ENCODE measurements around the gene SLC6A12.
"Not testable (repeated sequence)": the region's sequence is repeated elsewhere in the genome, so short reads cannot be mapped to it uniquely, and the experiment has no call there.

Gene SLC6A12

GRCh38 chr12:214003-214741, at the start of gene SLC6A12:
TSS of gene SLC6A12 (minus strand) at chr12:214157. CDS start at chr12:209986, 4,171 bp downstream.
- DNase-seq: no peak

- DNase-seq: no peak
Measured at GRCh38 chr12:263574-263973, 49.6 kb upstream of the SLC6A12 start.

- no peak for DNase-seq
Measured at GRCh38 chr12:262817-263216, 48.9 kb upstream of the SLC6A12 start, which contains the start of gene SLC6A13. TSS of gene SLC6A13 (minus strand) at chr12:262836. CDS start at chr12:260052, 2,784 bp downstream.

GRCh38 chr12:262113-262512, 48.2 kb upstream of the SLC6A12 start:
- no peak for DNase-seq

- no peak for DNase-seq
Measured at GRCh38 chr12:257521-258321, 43.8 kb upstream of the SLC6A12 start.

- DNase-seq: no peak
Measured at GRCh38 chr12:256958-257357, 43.0 kb upstream of the SLC6A12 start.

GRCh38 chr12:256225-256624, 42.3 kb upstream of the SLC6A12 start:
- no peak for DNase-seq

- DNase-seq: no peak
Measured at GRCh38 chr12:254912-255311, 41.0 kb upstream of the SLC6A12 start.

GRCh38 chr12:254039-254438, 40.1 kb upstream of the SLC6A12 start:
- DNase-seq: no peak

GRCh38 chr12:253116-253831, 39.3 kb upstream of the SLC6A12 start:
- no peak for DNase-seq

GRCh38 chr12:252636-253035, 38.7 kb upstream of the SLC6A12 start:
- no peak for DNase-seq

GRCh38 chr12:247271-247670, 33.3 kb upstream of the SLC6A12 start:
- no peak for DNase-seq

GRCh38 chr12:243381-243780, 29.4 kb upstream of the SLC6A12 start:
- no peak for DNase-seq

- DNase-seq: no peak
Measured at GRCh38 chr12:242496-242895, 28.5 kb upstream of the SLC6A12 start.

- DNase-seq: no peak
Measured at GRCh38 chr12:241266-241665, 27.3 kb upstream of the SLC6A12 start.

- no peak for DNase-seq
Measured at GRCh38 chr12:240566-240965, 26.6 kb upstream of the SLC6A12 start.

- no peak for DNase-seq
Measured at GRCh38 chr12:238736-239398, 24.9 kb upstream of the SLC6A12 start.

GRCh38 chr12:238116-238515, 24.2 kb upstream of the SLC6A12 start:
- DNase-seq: no peak

GRCh38 chr12:237026-237815, 23.3 kb upstream of the SLC6A12 start:
- DNase-seq: no peak

- no peak for DNase-seq
Measured at GRCh38 chr12:236445-236844, 22.5 kb upstream of the SLC6A12 start.

GRCh38 chr12:235967-236366, 22.0 kb upstream of the SLC6A12 start:
- DNase-seq: not testable (repeated sequence)

- DNase-seq: no peak
Measured at GRCh38 chr12:234891-235415, 21.0 kb upstream of the SLC6A12 start.

Measured in CD4-positive, alpha-beta T cell treated with Interleukin-4 for 1 hour (primary cell).